Neural progenitor cell (in vitro differentiated cells): ENCODE measurements around the gene PLA2G4A. TPM values are rescaled to one million over a fixed set of nuclear protein-coding genes. Genes with fewer than 3 reads are reported as not detected.
A peak's percentile ranks its signal among the peaks of the same experiment; 100 is the strongest.
"Not testable (repeated sequence)": the region's sequence is repeated elsewhere in the genome, so short reads cannot be mapped to it uniquely, and the experiment has no call there.

Experiments used
- DNase-seq: peaks from one replicate; pipeline ENCODE4 v3.0.0-alpha.2; 2016; ENCODE audit warnings: low spot score
- H2AFZ ChIP-seq: fragments of 200-600 bp; sonication (generic); replicated peaks from 2 replicates; pipeline ENCODE4 v1.6.1; 2016; ENCODE audit warnings: antibody characterized with exemption
- H3F3A ChIP-seq: fragments of 200-600 bp; sonication (generic); 2 replicates; pipeline ENCODE4 v1.6.1; 2016; ENCODE audit warnings: antibody characterized with exemption, low read depth
- H3K27ac ChIP-seq: fragments of 200-600 bp; sonication (generic); 2 replicates; pipeline ENCODE4 v1.5.1; 2016; ENCODE audit warnings: mild to moderate bottlenecking
- H3K27me3 ChIP-seq: fragments of 200-600 bp; sonication (generic); 2 replicates; pipeline ENCODE4 v1.6.1; 2016; ENCODE audit warnings: mild to moderate bottlenecking, moderate library complexity
- H3K36me3 ChIP-seq: fragments of 200-600 bp; sonication (generic); 2 replicates; pipeline ENCODE4 v1.5.1; 2016
- H3K4me1 ChIP-seq: fragments of 200-600 bp; sonication (generic); 2 replicates; pipeline ENCODE4 v1.6.1; 2016; ENCODE audit warnings: mixed run types
- H3K4me2 ChIP-seq: fragments of 200-600 bp; sonication (generic); 2 replicates; pipeline ENCODE4 v1.6.1; 2016
- H3K4me3 ChIP-seq: fragments of 200-600 bp; sonication (generic); 2 replicates; pipeline ENCODE4 v1.5.1; 2016
- H3K79me2 ChIP-seq: fragments of 200-600 bp; sonication (generic); 2 replicates; pipeline ENCODE4 v1.6.1; 2016; ENCODE audit warnings: low read depth
- H3K9ac ChIP-seq: fragments of 200-600 bp; sonication (generic); 2 replicates; pipeline ENCODE4 v1.6.1; 2016
- H3K9me3 ChIP-seq: fragments of 200-600 bp; sonication (generic); 2 replicates; pipeline ENCODE4 v1.5.1; 2016; ENCODE audit warnings: low read depth
- H4K20me1 ChIP-seq: fragments of 200-600 bp; sonication (generic); 2 replicates; pipeline ENCODE4 v1.6.1; 2016; ENCODE audit warnings: low read depth
- H3K27ac Mint-ChIP-seq: 3 replicates; pipeline ENCODE4 v1.8.0; 2021; ENCODE audit warnings: mixed read lengths
- H3K27me3 Mint-ChIP-seq: 2 replicates; pipeline ENCODE4 v1.8.0; 2022; ENCODE audit warnings: low read depth, mild to moderate bottlenecking, inconsistent platforms, moderate library complexity, mixed read lengths; ENCODE audit not compliant: insufficient read depth
- H3K36me3 Mint-ChIP-seq: 3 replicates; pipeline ENCODE4 v1.8.0; 2021; ENCODE audit warnings: mixed read lengths
- H3K4me1 Mint-ChIP-seq: 3 replicates; pipeline ENCODE4 v1.8.0; 2021; ENCODE audit warnings: mixed read lengths
- H3K4me3 Mint-ChIP-seq: 3 replicates; pipeline ENCODE4 v1.8.0; 2021; ENCODE audit warnings: mild to moderate bottlenecking, moderate library complexity, mixed read lengths
- H3K9me3 Mint-ChIP-seq: 3 replicates; pipeline ENCODE4 v1.8.0; 2020; ENCODE audit warnings: mixed read lengths
- EZH2 ChIP-seq: fragments of 200-600 bp; sonication (generic); IDR thresholded peaks from 2 replicates; pipeline ENCODE4 v1.6.1; 2017; ENCODE audit warnings: antibody characterized with exemption, mild to moderate bottlenecking, moderate library complexity
- EZH2phosphoT487 ChIP-seq: fragments of 200-600 bp; sonication (generic); IDR thresholded peaks from 2 replicates; pipeline ENCODE4 v1.6.1; 2017; ENCODE audit warnings: antibody characterized with exemption
- total RNA-seq: library from RNA; depleted of rRNA; stranded (reverse); fragments of >200 nt; gene quantifications from 2 replicates; pipeline ENCODE4 v1.2.3, GENCODE V29; 2015; ENCODE audit warnings: low replicate concordance
- TF ChIP-seq, protein P1 (sequence below): fragments of 200-600 bp; sonication (generic); IDR thresholded peaks from 2 replicates; pipeline ENCODE4 v1.5.1; 2017; ENCODE audit warnings: antibody characterized with exemption, mild to moderate bottlenecking

PLA2G4A gene
- total RNA-seq, 1 donor from 2014 or later: 1.0 TPM

DNA sequence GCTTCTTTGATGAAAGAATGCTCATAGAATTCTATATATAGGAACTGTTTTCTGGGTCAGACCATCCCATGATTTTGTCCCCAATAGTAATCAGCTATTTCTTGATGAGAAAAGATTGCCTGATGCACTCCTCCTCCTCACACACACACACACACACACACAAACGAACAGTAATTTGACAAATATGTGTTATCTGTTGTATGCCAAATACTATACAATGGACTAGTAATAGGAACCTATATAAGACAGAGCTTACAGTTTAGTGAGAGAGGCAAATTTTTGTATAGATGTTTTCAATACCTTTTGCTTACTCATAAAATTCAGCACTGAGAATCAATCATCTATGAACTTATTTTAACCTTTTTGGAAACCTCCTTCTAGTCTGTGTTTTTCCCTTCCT lies 76.8 kb downstream of the PLA2G4A start:
- no peak overlapping the region for H3K9ac ChIP-seq
- H3K79me2 ChIP-seq: no peaks in the 10 kb centered on the region
- H3K4me1 ChIP-seq: no peaks in the 10 kb centered on the region
- no peak overlapping the region for H3K27ac Mint-ChIP-seq
- no peak for DNase-seq
- H3K9me3 ChIP-seq: no peaks in the 10 kb centered on the region
- H4K20me1 ChIP-seq: no peaks in the 10 kb centered on the region
- no peaks in the 10 kb centered on the region for H3K9me3 Mint-ChIP-seq
- no peaks in the 10 kb centered on the region for H3K36me3 ChIP-seq
- TF ChIP-seq EZH2phosphoT487 (no peak), EZH2 (no peak)
- TF ChIP-seq, protein P1, sequence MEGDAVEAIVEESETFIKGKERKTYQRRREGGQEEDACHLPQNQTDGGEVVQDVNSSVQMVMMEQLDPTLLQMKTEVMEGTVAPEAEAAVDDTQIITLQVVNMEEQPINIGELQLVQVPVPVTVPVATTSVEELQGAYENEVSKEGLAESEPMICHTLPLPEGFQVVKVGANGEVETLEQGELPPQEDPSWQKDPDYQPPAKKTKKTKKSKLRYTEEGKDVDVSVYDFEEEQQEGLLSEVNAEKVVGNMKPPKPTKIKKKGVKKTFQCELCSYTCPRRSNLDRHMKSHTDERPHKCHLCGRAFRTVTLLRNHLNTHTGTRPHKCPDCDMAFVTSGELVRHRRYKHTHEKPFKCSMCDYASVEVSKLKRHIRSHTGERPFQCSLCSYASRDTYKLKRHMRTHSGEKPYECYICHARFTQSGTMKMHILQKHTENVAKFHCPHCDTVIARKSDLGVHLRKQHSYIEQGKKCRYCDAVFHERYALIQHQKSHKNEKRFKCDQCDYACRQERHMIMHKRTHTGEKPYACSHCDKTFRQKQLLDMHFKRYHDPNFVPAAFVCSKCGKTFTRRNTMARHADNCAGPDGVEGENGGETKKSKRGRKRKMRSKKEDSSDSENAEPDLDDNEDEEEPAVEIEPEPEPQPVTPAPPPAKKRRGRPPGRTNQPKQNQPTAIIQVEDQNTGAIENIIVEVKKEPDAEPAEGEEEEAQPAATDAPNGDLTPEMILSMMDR: no peak
- no peaks in the 10 kb centered on the region for H3K27me3 ChIP-seq
- H2AFZ ChIP-seq: no peak overlapping the region
- H3K4me1 Mint-ChIP-seq: no peaks in the 10 kb centered on the region
- no peak overlapping the region for H3K4me3 Mint-ChIP-seq
- H3K27ac ChIP-seq: no peak overlapping the region
- no peaks in the 10 kb centered on the region for H3K27me3 Mint-ChIP-seq
- no peak overlapping the region for H3K4me2 ChIP-seq
- no peaks in the 10 kb centered on the region for H3K36me3 Mint-ChIP-seq
- H3K4me3 ChIP-seq: no peak overlapping the region
- no peaks in the 10 kb centered on the region for H3F3A ChIP-seq

DNA sequence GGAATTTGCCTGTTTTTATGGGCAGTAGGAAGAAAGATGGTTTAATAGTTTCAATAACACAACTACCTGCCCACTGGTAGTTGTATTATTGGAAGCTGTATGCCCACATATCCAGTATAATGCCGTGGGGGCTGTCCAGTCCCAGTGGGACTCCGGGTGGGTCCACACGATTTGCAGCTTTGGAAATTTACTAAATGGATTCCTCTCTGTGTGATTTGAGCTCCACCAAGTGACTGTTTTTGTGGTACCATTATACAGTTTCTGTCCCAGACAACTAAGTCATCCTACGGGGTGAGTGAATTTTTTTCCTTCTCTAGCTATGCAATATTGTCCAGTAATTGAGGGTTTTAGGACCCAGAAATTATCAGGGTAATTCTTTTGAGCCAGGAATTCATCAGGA lies 86.8 kb downstream of the PLA2G4A start:
- H3K9ac ChIP-seq: no peak overlapping the region
- Mint-ChIP-seq H3K4me3 (no peak overlapping the region), H3K4me1 (no peaks in the 10 kb centered on the region), H3K27ac (no peak overlapping the region), H3K27me3 (peaks cover 2% of the 10 kb centered on the region), H3K36me3 (no peaks in the 10 kb centered on the region), H3K9me3 (no peaks in the 10 kb centered on the region)
- H2AFZ ChIP-seq: no peak overlapping the region
- DNase-seq: no peak
- H3K4me2 ChIP-seq: no peak overlapping the region
- H3K79me2 ChIP-seq: no peaks in the 10 kb centered on the region
- no peak overlapping the region for H3K27ac ChIP-seq
- no peak overlapping the region for H3K4me3 ChIP-seq
- no peaks in the 10 kb centered on the region for H3K4me1 ChIP-seq
- TF ChIP-seq, protein P1: no peak
- no peak for TF ChIP-seq EZH2
- TF ChIP-seq EZH2phosphoT487: no peak
- H4K20me1 ChIP-seq: no peaks in the 10 kb centered on the region
- H3K9me3 ChIP-seq: no peaks in the 10 kb centered on the region
- H3K36me3 ChIP-seq: no peaks in the 10 kb centered on the region
- no peaks in the 10 kb centered on the region for H3F3A ChIP-seq
- H3K27me3 ChIP-seq: no peaks in the 10 kb centered on the region

DNA sequence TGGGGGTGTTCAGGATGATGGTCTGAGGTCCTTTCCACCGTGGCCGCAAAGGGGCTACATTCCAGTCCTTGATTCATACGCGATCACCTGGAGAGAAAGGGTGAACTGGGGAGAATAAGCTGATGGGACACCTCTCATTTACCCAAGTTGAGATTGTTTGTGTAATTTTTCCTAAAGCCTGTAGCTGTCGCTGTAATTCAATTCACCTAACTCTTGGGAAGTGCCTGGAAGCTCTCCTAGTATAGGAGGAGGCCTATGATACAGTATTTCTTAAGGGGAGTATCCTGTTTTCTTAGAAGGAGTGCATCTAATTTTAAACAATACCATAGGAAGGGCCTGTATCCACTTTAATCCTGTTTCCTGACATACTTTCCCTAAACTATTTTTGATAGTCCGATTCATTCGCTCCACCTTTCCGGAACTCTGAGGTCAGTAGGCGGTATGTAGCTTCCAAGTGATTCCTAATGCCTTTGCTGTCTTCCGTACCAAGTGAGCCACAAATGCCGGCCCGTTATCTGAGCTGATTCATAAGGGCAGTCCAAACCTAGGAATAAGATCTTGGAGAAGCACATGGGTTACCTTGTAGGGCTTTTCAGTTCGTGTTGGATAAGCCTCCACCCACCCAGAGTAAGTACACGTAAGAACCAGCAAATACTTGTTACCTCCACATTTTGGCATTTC lies 88.5 kb downstream of the PLA2G4A start:
- H3K27me3 Mint-ChIP-seq, H3F3A ChIP-seq, H3K4me2 ChIP-seq, H3K27ac Mint-ChIP-seq, H3K4me3 Mint-ChIP-seq, H4K20me1 ChIP-seq, H3K79me2 ChIP-seq, H3K9ac ChIP-seq, H3K9me3 ChIP-seq, H3K36me3 Mint-ChIP-seq, H3K4me1 Mint-ChIP-seq, H3K27me3 ChIP-seq, H3K4me3 ChIP-seq, H3K9me3 Mint-ChIP-seq, H3K4me1 ChIP-seq, H3K27ac ChIP-seq, H3K36me3 ChIP-seq: not testable (repeated sequence)
- DNase-seq: peak; percentile 24
- H2AFZ ChIP-seq: peak overlapping the region; percentile 31
- TF ChIP-seq, protein P1: peak; percentile 47

DNA sequence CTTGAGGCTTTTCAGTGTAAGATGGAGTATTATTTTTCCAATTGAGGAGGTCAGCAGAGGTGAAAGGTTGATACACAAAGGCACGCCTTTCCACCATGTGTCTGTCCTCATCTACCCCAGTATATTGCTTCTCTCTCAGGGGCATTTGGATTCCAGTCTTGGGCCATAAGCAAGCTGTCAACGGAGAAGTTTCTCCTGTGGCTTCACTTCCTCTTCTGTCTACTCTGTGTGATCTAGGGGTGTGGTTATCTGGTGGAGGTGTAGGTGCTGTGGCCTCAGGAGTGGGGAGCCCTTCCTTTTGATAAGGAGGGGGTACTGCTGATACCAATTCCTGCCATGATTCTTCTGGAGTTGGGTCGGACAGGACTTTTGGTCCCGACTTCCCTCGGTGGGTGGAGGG lies 92.6 kb downstream of the PLA2G4A start:
- not testable (repeated sequence) for H3K27me3 Mint-ChIP-seq, H3K9me3 ChIP-seq, H3K9me3 Mint-ChIP-seq, DNase-seq, H3K4me1 ChIP-seq, H3K27ac Mint-ChIP-seq, H3K36me3 ChIP-seq, H3K36me3 Mint-ChIP-seq, H3K4me2 ChIP-seq, H3K9ac ChIP-seq, H3F3A ChIP-seq, H3K4me3 Mint-ChIP-seq, H3K4me3 ChIP-seq, H3K79me2 ChIP-seq, H2AFZ ChIP-seq, H3K4me1 Mint-ChIP-seq, H3K27me3 ChIP-seq, H3K27ac ChIP-seq, H4K20me1 ChIP-seq

DNA sequence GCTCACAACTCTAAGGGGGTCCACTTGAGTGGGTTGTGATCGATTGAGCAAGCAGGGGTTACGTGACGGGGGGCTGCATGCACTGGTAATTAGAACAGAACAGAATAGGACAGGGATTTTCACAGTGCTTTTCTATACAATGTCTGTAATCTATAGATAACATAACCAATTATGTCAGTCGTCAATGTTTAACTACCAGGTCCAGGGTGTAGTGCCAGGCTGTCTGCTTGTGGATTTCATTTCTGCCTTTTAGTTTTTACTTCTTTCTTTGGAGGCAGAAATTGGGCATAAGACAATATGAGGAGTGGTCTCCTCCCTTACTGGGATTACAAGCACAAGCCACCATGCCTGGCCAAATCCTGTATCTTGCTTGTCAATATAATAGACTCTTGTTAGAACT lies 94.1 kb downstream of the PLA2G4A start:
- not testable (repeated sequence) for H3K27me3 ChIP-seq, H3K27me3 Mint-ChIP-seq, H3K4me1 Mint-ChIP-seq, H3K27ac ChIP-seq, H2AFZ ChIP-seq, DNase-seq, H3K4me1 ChIP-seq, H3F3A ChIP-seq, H3K9me3 ChIP-seq, H3K9me3 Mint-ChIP-seq, H3K4me3 ChIP-seq, H3K4me3 Mint-ChIP-seq, H4K20me1 ChIP-seq, H3K4me2 ChIP-seq, H3K27ac Mint-ChIP-seq, H3K36me3 Mint-ChIP-seq, H3K36me3 ChIP-seq, H3K9ac ChIP-seq, H3K79me2 ChIP-seq
